ENCODE measurements around the gene NXT2. TPM values are rescaled to one million over a fixed set of nuclear protein-coding genes. Genes with fewer than 3 reads are reported as not detected.

NXT2 gene
- total and polyA plus RNA-seq, 3 experiments from 2014 or later: 11.3 to 15.8 (median 13.3) TPM

DNA sequence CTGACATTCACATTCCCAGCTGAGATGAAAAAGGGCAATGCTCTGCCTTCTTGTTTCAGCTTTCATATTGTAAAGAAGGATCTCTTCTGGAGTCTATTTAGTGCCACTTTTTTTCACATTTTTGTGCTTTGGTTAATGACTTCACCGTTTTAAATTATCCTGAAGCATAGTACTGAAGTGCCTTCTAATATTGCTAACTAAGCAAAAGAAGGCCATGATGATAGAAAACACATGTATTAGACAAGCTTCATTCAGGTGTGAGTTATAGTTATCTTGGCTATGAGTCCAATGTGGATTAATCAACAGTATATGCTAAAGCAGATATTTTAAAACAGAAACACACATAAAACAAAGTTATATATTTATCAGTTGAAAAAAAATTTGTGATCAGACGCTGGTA lies 40.4 kb downstream of the NXT2 start:
- peaks cover 0 to 2% (median 0%) of the 10 kb centered on the region in 5 donors for H3K9me3 Mint-ChIP-seq
- Histone ChIP-seq H3K4me3 (ENCODE audit: low read length) (no peak overlapping the region), H3K36me3 (ENCODE audit: insufficient read depth, low read length) (no peaks in the 10 kb centered on the region), H3K27me3 (ENCODE audit: insufficient read depth, low read length, poor library complexity, severe bottlenecking) (no peaks in the 10 kb centered on the region), H3K27ac (ENCODE audit: low read depth, low read length) (no peak overlapping the region), H3K4me1 (ENCODE audit: insufficient read depth, low read length) (no peaks in the 10 kb centered on the region), H3K9me3 (ENCODE audit: low read length) (no peaks in the 10 kb centered on the region)
- no peaks in the 10 kb centered on the region for H3K36me3 Mint-ChIP-seq
- no peaks in the 10 kb centered on the region for H3K4me1 Mint-ChIP-seq
- CTCF ChIA-PET: no interaction called here
- POLR2A ChIA-PET: no interaction called here
- DNase-seq: no peak
- no peak overlapping the region for H3K27ac Mint-ChIP-seq
- no peak overlapping the region for H3K4me3 Mint-ChIP-seq
- peaks cover 8 to 17% of the 10 kb centered on the region in 2 donors for H3K27me3 Mint-ChIP-seq

DNA sequence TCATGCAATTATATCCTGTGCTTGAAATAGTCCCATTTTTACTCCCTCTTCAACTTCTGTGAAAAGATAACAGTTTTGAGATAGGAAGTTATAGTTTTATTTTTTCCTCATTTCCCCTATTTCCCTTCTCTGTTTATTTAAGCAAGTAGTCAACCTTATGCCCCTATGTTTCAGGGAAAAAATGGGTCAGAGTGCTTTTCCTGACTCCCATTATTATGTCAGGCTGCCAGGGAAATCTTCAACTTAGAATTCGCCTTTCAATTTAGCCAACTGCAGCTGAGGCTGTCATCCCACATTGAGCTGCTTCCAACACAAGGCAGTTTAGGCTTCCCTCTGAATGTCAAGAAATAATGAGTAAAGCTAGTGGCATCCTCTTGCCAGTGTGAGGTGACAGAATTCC lies 42.3 kb downstream of the NXT2 start:
- no peaks in the 10 kb centered on the region for H3K27me3 ChIP-seq (ENCODE audit: insufficient read depth, low read length, poor library complexity, severe bottlenecking)
- H3K27ac ChIP-seq (ENCODE audit: low read depth, low read length): no peak overlapping the region
- Mint-ChIP-seq H3K4me1 (no peaks in the 10 kb centered on the region), H3K36me3 (no peaks in the 10 kb centered on the region), H3K27me3 (peaks cover 8 to 19% of the 10 kb centered on the region in 2 donors), H3K27ac (peak overlapping the region in 1 of 8 donors; percentile 81), H3K4me3 (no peak overlapping the region), H3K9me3 (peaks cover 0 to 2% (median 0%) of the 10 kb centered on the region in 5 donors)
- no peaks in the 10 kb centered on the region for H3K36me3 ChIP-seq (ENCODE audit: insufficient read depth, low read length)
- H3K4me1 ChIP-seq (ENCODE audit: insufficient read depth, low read length): no peaks in the 10 kb centered on the region
- CTCF ChIA-PET: no interaction called here
- no peaks in the 10 kb centered on the region for H3K9me3 ChIP-seq (ENCODE audit: low read length)
- no peak for DNase-seq
- POLR2A ChIA-PET: no interaction called here
- no peak overlapping the region for H3K4me3 ChIP-seq (ENCODE audit: low read length)

DNA sequence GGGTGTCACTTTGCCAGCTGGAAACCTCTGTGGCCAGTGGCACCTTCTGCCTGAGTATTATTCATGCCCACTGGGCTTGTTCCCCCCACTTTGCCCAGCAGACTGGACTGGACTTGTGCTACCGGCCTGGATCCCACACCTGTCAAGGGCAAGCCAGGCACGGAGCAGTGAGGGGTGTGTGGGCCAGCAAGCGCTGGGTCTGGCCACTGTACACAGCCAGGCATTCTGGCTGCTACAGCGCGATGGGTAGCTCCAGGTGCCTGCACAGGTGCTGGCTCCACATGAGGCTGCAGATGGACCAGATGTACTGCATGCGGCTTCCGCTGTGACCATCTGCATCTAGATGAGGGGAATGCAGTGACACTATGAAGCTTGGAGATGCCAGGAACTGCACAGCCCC lies 48.8 kb downstream of the NXT2 start:
- ChIA-PET CTCF (no interaction called here), POLR2A (no interaction called here)
- no peak overlapping the region for H3K4me3 ChIP-seq (ENCODE audit: low read length)
- no peaks in the 10 kb centered on the region for H3K36me3 ChIP-seq (ENCODE audit: insufficient read depth, low read length)
- Mint-ChIP-seq H3K4me1 (no peaks in the 10 kb centered on the region), H3K9me3 (no peaks in the 10 kb centered on the region), H3K36me3 (no peaks in the 10 kb centered on the region), H3K4me3 (no peak overlapping the region), H3K27me3 (peaks cover 4 to 15% of the 10 kb centered on the region in 2 donors), H3K27ac (no peak overlapping the region)
- no peaks in the 10 kb centered on the region for H3K9me3 ChIP-seq (ENCODE audit: low read length)
- DNase-seq: no peak
- no peaks in the 10 kb centered on the region for H3K27me3 ChIP-seq (ENCODE audit: insufficient read depth, low read length, poor library complexity, severe bottlenecking)
- H3K27ac ChIP-seq (ENCODE audit: low read depth, low read length): no peak overlapping the region
- no peaks in the 10 kb centered on the region for H3K4me1 ChIP-seq (ENCODE audit: insufficient read depth, low read length)

DNA sequence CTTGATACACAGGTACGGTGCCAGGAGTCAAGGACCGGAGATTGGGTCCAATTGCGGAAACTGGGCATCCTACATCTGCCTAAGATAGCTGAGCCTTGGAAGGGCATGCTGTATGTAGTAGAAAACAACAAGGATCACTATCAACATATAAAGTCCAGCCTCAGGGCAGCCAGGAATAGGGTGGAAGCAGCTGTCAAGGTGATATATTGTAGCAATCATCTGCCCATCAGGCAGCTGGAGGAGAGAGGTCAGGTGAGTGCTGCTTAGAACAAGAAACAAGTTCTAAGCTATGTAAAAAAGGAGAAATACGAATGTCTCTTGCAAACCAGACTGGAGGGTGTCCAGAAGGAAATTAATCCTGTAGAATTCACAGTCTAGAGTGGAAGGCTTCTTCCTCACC lies 53.5 kb downstream of the NXT2 start:
- CTCF ChIA-PET: no interaction called here
- H3K4me1 ChIP-seq (ENCODE audit: insufficient read depth, low read length): no peaks in the 10 kb centered on the region

More for the DNA sequence above, 53.5 kb downstream of the NXT2 start:
- no peaks in the 10 kb centered on the region for H3K36me3 ChIP-seq (ENCODE audit: insufficient read depth, low read length)
- Mint-ChIP-seq H3K4me1 (no peaks in the 10 kb centered on the region), H3K4me3 (no peak overlapping the region), H3K27ac (no peak overlapping the region), H3K36me3 (no peaks in the 10 kb centered on the region), H3K9me3 (no peaks in the 10 kb centered on the region), H3K27me3 (peaks cover 4 to 5% of the 10 kb centered on the region in 2 donors)
- H3K27me3 ChIP-seq (ENCODE audit: insufficient read depth, low read length, poor library complexity, severe bottlenecking): no peaks in the 10 kb centered on the region
- H3K27ac ChIP-seq (ENCODE audit: low read depth, low read length): no peak overlapping the region
- H3K4me3 ChIP-seq (ENCODE audit: low read length): no peak overlapping the region
- POLR2A ChIA-PET: no interaction called here
- no peak for DNase-seq
- H3K9me3 ChIP-seq (ENCODE audit: low read length): no peaks in the 10 kb centered on the region

Other genes with a start within 250 kb of the NXT2 start
- gene GUCY2F, start 54.8 kb upstream of the NXT2 start, total RNA-seq: not detected
- gene GUCY2F, start 54.8 kb upstream of the NXT2 start, polyA plus RNA-seq: not detected
- under 1 TPM; 0.33 to 0.40 TPM for gene KCNE5, start 88.3 kb downstream of the NXT2 start, total RNA-seq
- 0.14 TPM for gene KCNE5, start 88.3 kb downstream of the NXT2 start, polyA plus RNA-seq
- 10 to 100 TPM; 69.6 to 72.4 TPM for gene ACSL4, start 196.4 kb downstream of the NXT2 start, total RNA-seq
- 12.7 TPM for gene ACSL4, start 196.4 kb downstream of the NXT2 start, polyA plus RNA-seq